Neural progenitor cell (in vitro differentiated cells): Measurements from ENCODE around the gene WSB2. TPM values are rescaled to one million over a fixed set of nuclear protein-coding genes. Genes with fewer than 3 reads are reported as not detected.

Source experiments
- DNase-seq: peaks from one replicate; pipeline ENCODE4 v3.0.0-alpha.2; 2016; ENCODE audit warnings: low spot score
- H2AFZ ChIP-seq: fragments of 200-600 bp; sonication (generic); replicated peaks from 2 replicates; pipeline ENCODE4 v1.6.1; 2016; ENCODE audit warnings: antibody characterized with exemption
- H3F3A ChIP-seq: fragments of 200-600 bp; sonication (generic); 2 replicates; pipeline ENCODE4 v1.6.1; 2016; ENCODE audit warnings: antibody characterized with exemption, low read depth
- H3K27ac ChIP-seq: fragments of 200-600 bp; sonication (generic); 2 replicates; pipeline ENCODE4 v1.5.1; 2016; ENCODE audit warnings: mild to moderate bottlenecking
- H3K27me3 ChIP-seq: fragments of 200-600 bp; sonication (generic); 2 replicates; pipeline ENCODE4 v1.6.1; 2016; ENCODE audit warnings: mild to moderate bottlenecking, moderate library complexity
- H3K36me3 ChIP-seq: fragments of 200-600 bp; sonication (generic); 2 replicates; pipeline ENCODE4 v1.5.1; 2016
- H3K4me1 ChIP-seq: fragments of 200-600 bp; sonication (generic); 2 replicates; pipeline ENCODE4 v1.6.1; 2016; ENCODE audit warnings: mixed run types
- H3K4me2 ChIP-seq: fragments of 200-600 bp; sonication (generic); 2 replicates; pipeline ENCODE4 v1.6.1; 2016
- H3K4me3 ChIP-seq: fragments of 200-600 bp; sonication (generic); 2 replicates; pipeline ENCODE4 v1.5.1; 2016
- H3K79me2 ChIP-seq: fragments of 200-600 bp; sonication (generic); 2 replicates; pipeline ENCODE4 v1.6.1; 2016; ENCODE audit warnings: low read depth
- H3K9ac ChIP-seq: fragments of 200-600 bp; sonication (generic); 2 replicates; pipeline ENCODE4 v1.6.1; 2016
- H3K9me3 ChIP-seq: fragments of 200-600 bp; sonication (generic); 2 replicates; pipeline ENCODE4 v1.5.1; 2016; ENCODE audit warnings: low read depth
- H4K20me1 ChIP-seq: fragments of 200-600 bp; sonication (generic); 2 replicates; pipeline ENCODE4 v1.6.1; 2016; ENCODE audit warnings: low read depth
- H3K27ac Mint-ChIP-seq: 3 replicates; pipeline ENCODE4 v1.8.0; 2021; ENCODE audit warnings: mixed read lengths
- H3K27me3 Mint-ChIP-seq: 2 replicates; pipeline ENCODE4 v1.8.0; 2022; ENCODE audit warnings: low read depth, mild to moderate bottlenecking, inconsistent platforms, moderate library complexity, mixed read lengths; ENCODE audit not compliant: insufficient read depth
- H3K36me3 Mint-ChIP-seq: 3 replicates; pipeline ENCODE4 v1.8.0; 2021; ENCODE audit warnings: mixed read lengths
- H3K4me1 Mint-ChIP-seq: 3 replicates; pipeline ENCODE4 v1.8.0; 2021; ENCODE audit warnings: mixed read lengths
- H3K4me3 Mint-ChIP-seq: 3 replicates; pipeline ENCODE4 v1.8.0; 2021; ENCODE audit warnings: mild to moderate bottlenecking, moderate library complexity, mixed read lengths
- H3K9me3 Mint-ChIP-seq: 3 replicates; pipeline ENCODE4 v1.8.0; 2020; ENCODE audit warnings: mixed read lengths
- EZH2 ChIP-seq: fragments of 200-600 bp; sonication (generic); IDR thresholded peaks from 2 replicates; pipeline ENCODE4 v1.6.1; 2017; ENCODE audit warnings: antibody characterized with exemption, mild to moderate bottlenecking, moderate library complexity
- EZH2phosphoT487 ChIP-seq: fragments of 200-600 bp; sonication (generic); IDR thresholded peaks from 2 replicates; pipeline ENCODE4 v1.6.1; 2017; ENCODE audit warnings: antibody characterized with exemption
- total RNA-seq: library from RNA; depleted of rRNA; stranded (reverse); fragments of >200 nt; gene quantifications from 2 replicates; pipeline ENCODE4 v1.2.3, GENCODE V29; 2015; ENCODE audit warnings: low replicate concordance
- TF ChIP-seq, protein P1 (sequence below): fragments of 200-600 bp; sonication (generic); IDR thresholded peaks from 2 replicates; pipeline ENCODE4 v1.5.1; 2017; ENCODE audit warnings: antibody characterized with exemption, mild to moderate bottlenecking

The WSB2 gene
- total RNA-seq, 1 donor from 2014 or later: 21.2 TPM

GRCh38 chr12:118029166-118029565 is 31.8 kb downstream of the WSB2 start:
- H3K36me3 Mint-ChIP-seq: peaks cover 34% of the 10 kb centered on the region
- no peak overlapping the region for H3K27ac Mint-ChIP-seq
- TF ChIP-seq EZH2phosphoT487 (no peak), EZH2 (no peak)
- TF ChIP-seq, protein P1, sequence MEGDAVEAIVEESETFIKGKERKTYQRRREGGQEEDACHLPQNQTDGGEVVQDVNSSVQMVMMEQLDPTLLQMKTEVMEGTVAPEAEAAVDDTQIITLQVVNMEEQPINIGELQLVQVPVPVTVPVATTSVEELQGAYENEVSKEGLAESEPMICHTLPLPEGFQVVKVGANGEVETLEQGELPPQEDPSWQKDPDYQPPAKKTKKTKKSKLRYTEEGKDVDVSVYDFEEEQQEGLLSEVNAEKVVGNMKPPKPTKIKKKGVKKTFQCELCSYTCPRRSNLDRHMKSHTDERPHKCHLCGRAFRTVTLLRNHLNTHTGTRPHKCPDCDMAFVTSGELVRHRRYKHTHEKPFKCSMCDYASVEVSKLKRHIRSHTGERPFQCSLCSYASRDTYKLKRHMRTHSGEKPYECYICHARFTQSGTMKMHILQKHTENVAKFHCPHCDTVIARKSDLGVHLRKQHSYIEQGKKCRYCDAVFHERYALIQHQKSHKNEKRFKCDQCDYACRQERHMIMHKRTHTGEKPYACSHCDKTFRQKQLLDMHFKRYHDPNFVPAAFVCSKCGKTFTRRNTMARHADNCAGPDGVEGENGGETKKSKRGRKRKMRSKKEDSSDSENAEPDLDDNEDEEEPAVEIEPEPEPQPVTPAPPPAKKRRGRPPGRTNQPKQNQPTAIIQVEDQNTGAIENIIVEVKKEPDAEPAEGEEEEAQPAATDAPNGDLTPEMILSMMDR: no peak

DNA sequence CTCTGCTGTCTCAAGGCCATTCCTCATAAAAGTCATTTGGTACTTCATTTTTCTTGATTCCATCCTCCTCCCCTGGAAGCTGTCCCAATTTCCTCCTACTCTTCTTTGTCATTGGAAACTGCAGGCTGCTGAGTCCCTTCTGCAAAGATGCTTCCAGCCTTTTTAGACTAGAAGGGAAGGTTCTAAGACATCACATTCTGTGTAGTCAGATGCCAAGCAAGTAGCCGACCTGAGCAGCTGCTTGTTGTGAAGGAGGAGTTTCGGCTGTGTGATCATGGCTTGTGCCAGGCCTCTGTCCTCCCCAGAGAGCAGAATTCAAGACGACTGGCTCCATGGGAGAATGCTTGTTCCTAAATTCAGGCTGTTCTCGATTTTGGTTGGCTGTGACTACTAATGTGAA is 35.8 kb downstream of the WSB2 start:
- Histone ChIP-seq H3K36me3 (no peaks in the 10 kb centered on the region), H3K79me2 (no peaks in the 10 kb centered on the region), H4K20me1 (no peaks in the 10 kb centered on the region), H3K27ac (no peak overlapping the region), H3F3A (no peaks in the 10 kb centered on the region), H3K4me2 (no peak overlapping the region), H3K9ac (no peak overlapping the region), H3K27me3 (no peaks in the 10 kb centered on the region), H3K4me1 (no peaks in the 10 kb centered on the region), H3K4me3 (no peak overlapping the region), H3K9me3 (no peaks in the 10 kb centered on the region), H2AFZ (no peak overlapping the region)
- Mint-ChIP-seq H3K4me3 (no peak overlapping the region), H3K9me3 (no peaks in the 10 kb centered on the region), H3K36me3 (peaks cover 42% of the 10 kb centered on the region), H3K4me1 (no peaks in the 10 kb centered on the region), H3K27ac (no peak overlapping the region), H3K27me3 (no peaks in the 10 kb centered on the region)
- DNase-seq: no peak
- TF ChIP-seq, protein P1: no peak
- TF ChIP-seq EZH2phosphoT487 (no peak), EZH2 (no peak)

More at GRCh38 chr12:118029166-118029565, 31.8 kb downstream of the WSB2 start:
- Histone ChIP-seq H3K27ac (no peak overlapping the region), H3K4me2 (no peak overlapping the region), H3K4me3 (no peak overlapping the region), H3F3A (peaks cover 9% of the 10 kb centered on the region), H4K20me1 (no peaks in the 10 kb centered on the region), H3K36me3 (peaks cover 5% of the 10 kb centered on the region), H3K9ac (no peak overlapping the region), H3K9me3 (no peaks in the 10 kb centered on the region), H3K27me3 (no peaks in the 10 kb centered on the region), H2AFZ (no peak overlapping the region), H3K4me1 (no peaks in the 10 kb centered on the region), H3K79me2 (no peaks in the 10 kb centered on the region)
- H3K4me1 Mint-ChIP-seq: no peaks in the 10 kb centered on the region
- DNase-seq: no peak
- H3K27me3 Mint-ChIP-seq: no peaks in the 10 kb centered on the region
- H3K9me3 Mint-ChIP-seq: no peaks in the 10 kb centered on the region
- no peak overlapping the region for H3K4me3 Mint-ChIP-seq

- Histone ChIP-seq H3F3A (no peaks in the 10 kb centered on the region), H3K79me2 (peaks cover 8% of the 10 kb centered on the region), H3K4me1 (no peaks in the 10 kb centered on the region), H3K27me3 (no peaks in the 10 kb centered on the region), H3K27ac (no peak overlapping the region), H4K20me1 (peaks cover under 1% of the 10 kb centered on the region), H2AFZ (no peak overlapping the region), H3K36me3 (no peaks in the 10 kb centered on the region), H3K4me2 (no peak overlapping the region), H3K9me3 (no peaks in the 10 kb centered on the region), H3K9ac (no peak overlapping the region), H3K4me3 (no peak overlapping the region)
- DNase-seq: no peak
- Mint-ChIP-seq H3K4me1 (no peaks in the 10 kb centered on the region), H3K9me3 (no peaks in the 10 kb centered on the region), H3K27me3 (no peaks in the 10 kb centered on the region), H3K4me3 (no peak overlapping the region), H3K27ac (no peak overlapping the region), H3K36me3 (peaks cover 43% of the 10 kb centered on the region)
- TF ChIP-seq EZH2phosphoT487 (no peak), EZH2 (no peak)
- TF ChIP-seq, protein P1: no peak
Observed at GRCh38 chr12:118023301-118023860, 37.6 kb downstream of the WSB2 start.
